ENCODE results near the gene SEC14L3. TPM values are rescaled to one million over a fixed set of nuclear protein-coding genes. Genes with fewer than 3 reads are reported as not detected.

SEC14L3 gene
- total and polyA plus RNA-seq, 10 of the 15 experiments (the other 5 are each of a cell fraction or from before 2014, with no cell fraction given), result 0.03 TPM; not detected in 9

GRCh38 chr22:30416837-30417236, 55.0 kb downstream of the SEC14L3 start (continued):
- no peak for TF ChIP-seq CHD1 (IDR thresholded peaks at IDR 0.05; ENCODE audit: low read depth, low read length)
- no peak for TF ChIP-seq BHLHE40 (IDR thresholded peaks at IDR 0.05; ENCODE audit: borderline replicate concordance in 1 of 2, low read depth in 2 of 2, low read length in 1 of 2)
- TF ChIP-seq BCL3 (IDR thresholded peaks at IDR 0.05; ENCODE audit: borderline replicate concordance, insufficient read depth, low read depth, low read length, poor library complexity, severe bottlenecking), result no peak
- no peak for TF ChIP-seq HDAC2 (IDR thresholded peaks at IDR 0.05)
- TF ChIP-seq NFXL1 (IDR thresholded peaks at IDR 0.05; ENCODE audit: borderline replicate concordance), result no peak
- TF ChIP-seq USF2 (IDR thresholded peaks at IDR 0.05; ENCODE audit: borderline replicate concordance, low read depth, low read length), result no peak
- TF ChIP-seq BCLAF1 (IDR thresholded peaks at IDR 0.05), result no peak
- TF ChIP-seq NFIC (IDR thresholded peaks at IDR 0.05; ENCODE audit: low read depth, low read length), result no peak
- no peak for TF ChIP-seq ASH2L (IDR thresholded peaks at IDR 0.05; ENCODE audit: borderline replicate concordance, low read depth)
- TF ChIP-seq NR2C2 (IDR thresholded peaks at IDR 0.05; ENCODE audit: borderline replicate concordance, control insufficient read depth, insufficient read length, low read depth), result no peak
- TF ChIP-seq ELK1 (IDR thresholded peaks at IDR 0.05; ENCODE audit: low read depth, low read length), result no peak
- no peak for TF ChIP-seq YY1 (IDR thresholded peaks at IDR 0.05; ENCODE audit: low read depth, low read length)

Data from GM12878 (cell line).